ENCODE data around the gene PLCB1.

GRCh38 chr20:8292793-8293192, 160.7 kb downstream of the PLCB1 start:
- TF ChIP-seq CTCF (conservative IDR thresholded peaks at IDR 0.05; ENCODE audit: low read depth in 2 of 2) (no peak), POLR2AphosphoS5 (IDR thresholded peaks at IDR 0.05; ENCODE audit: low read depth) (no peak), EZH2 (IDR thresholded peaks at IDR 0.05; ENCODE audit: low read depth, unreplicated experiment) (no peak), STAT1 (IDR thresholded peaks at IDR 0.05; ENCODE audit: unreplicated experiment) (no peak), EZH2phosphoT487 (IDR thresholded peaks at IDR 0.05; ENCODE audit: unreplicated experiment) (no peak), REST (IDR thresholded peaks at IDR 0.05; ENCODE audit: unreplicated experiment) (no peak)
